H1 (cell line): ENCODE results near the gene GNG13. TPM values are rescaled to one million over a fixed set of nuclear protein-coding genes. Genes with fewer than 3 reads are reported as not detected.

Source experiments
- CTCF ChIA-PET: fragments of 300-600 bp; sonication (Branson Sonifier 250); formaldehyde crosslinking; loops from one replicate; lab custom pipeline; 2021; ENCODE audit not compliant: partially characterized antibody; lab: Charles Lee
- POLR2A ChIA-PET: fragments of 300-600 bp; sonication (Branson Sonifier 250); formaldehyde crosslinking; loops from one replicate; lab custom pipeline; 2021; ENCODE audit warnings: inconsistent platforms; ENCODE audit not compliant: partially characterized antibody; lab: Charles Lee
- DNase-seq, 2 experiments: peaks; one replicate each; pipeline versions ENCODE4 v3.0.0 to v3.0.0-alpha.2; 2010 to 2022; ENCODE audit warnings: low spot score in 2 of 2, low read depth in 1 of 2, mixed read lengths in 1 of 2
- FAIRE-seq: peaks from 2 replicates; lab custom pipeline; 2011; peaks lifted over from hg19 to GRCh38; lab: Jason Lieb, UNC
- H2AFZ ChIP-seq: 2 replicates; pipeline ENCODE4 v1.8.1; 2012; ENCODE audit warnings: low read length, inconsistent platforms
- H2AK5ac ChIP-seq: 2 replicates; pipeline ENCODE4 v1.6.1; 2013; ENCODE audit warnings: low read depth, low read length
- H2BK120ac ChIP-seq: replicated peaks from 2 replicates; pipeline ENCODE3; 2013; ENCODE audit warnings: low read depth, low read length, inconsistent platforms
- H2BK12ac ChIP-seq: 2 replicates; pipeline ENCODE4 v1.6.1; 2013; ENCODE audit warnings: low read depth, low read length
- H2BK15ac ChIP-seq: 2 replicates; pipeline ENCODE4 v1.6.1; 2013; ENCODE audit warnings: low read length
- H2BK20ac ChIP-seq: 2 replicates; pipeline ENCODE4 v1.6.1; 2013; ENCODE audit warnings: low read length
- H2BK5ac ChIP-seq: 2 replicates; pipeline ENCODE4 v1.6.1; 2013; ENCODE audit warnings: low read depth, low read length
- H3K14ac ChIP-seq: 2 replicates; pipeline ENCODE4 v1.6.1; 2013; ENCODE audit warnings: inconsistent platforms; ENCODE audit not compliant: insufficient read length
- H3K18ac ChIP-seq: 2 replicates; pipeline ENCODE4 v1.6.1; 2013; ENCODE audit warnings: low read length; ENCODE audit errors: extremely low read depth
- H3K23ac ChIP-seq: 2 replicates; pipeline ENCODE4 v1.6.1; 2013; ENCODE audit warnings: inconsistent platforms; ENCODE audit not compliant: insufficient read length
- H3K23me2 ChIP-seq: 2 replicates; pipeline ENCODE4 v1.6.1; 2013; ENCODE audit warnings: low read depth, low read length
- H3K27ac ChIP-seq: 2 replicates; pipeline ENCODE4 v1.6.1; 2011; ENCODE audit warnings: low read depth, low read length, inconsistent platforms
- H3K27me3 ChIP-seq, 4 experiments: replicated peaks in 1 of 4; 1 replicate in 1 of 4; 2 replicates in 3 of 4; pipeline versions ENCODE4 v1.6.1 to v1.8.1; 2011 to 2013; ENCODE audit warnings: low read length in 3 of 4, mild to moderate bottlenecking in 3 of 4, inconsistent platforms in 2 of 4, mixed read lengths in 2 of 4, moderate library complexity in 1 of 4; ENCODE audit not compliant: control insufficient read depth in 3 of 4, insufficient read depth in 3 of 4; ENCODE audit errors: extremely low read depth in 1 of 4
- H3K36me3 ChIP-seq, 4 experiments: 2 replicates each; pipeline versions ENCODE4 v1.6.1 to v1.8.1; 2011 to 2013; ENCODE audit warnings: mild to moderate bottlenecking in 4 of 4, low read length in 3 of 4, moderate library complexity in 2 of 4, control low read depth in 1 of 4, inconsistent platforms in 1 of 4; ENCODE audit not compliant: insufficient read depth in 4 of 4, control insufficient read depth in 2 of 4
- H3K4ac ChIP-seq: replicated peaks from 2 replicates; pipeline ENCODE3; 2013; ENCODE audit warnings: low read length, low read depth, mixed read lengths, inconsistent platforms; ENCODE audit not compliant: insufficient read length
- H3K4me1 ChIP-seq, 4 experiments: replicated peaks in 1 of 4; 1 replicate in 1 of 4; 2 replicates in 3 of 4; pipeline versions ENCODE4 v1.6.1 to v1.8.1; 2011 to 2013; ENCODE audit warnings: low read length in 3 of 4, inconsistent platforms in 2 of 4, mixed read lengths in 1 of 4; ENCODE audit not compliant: insufficient read depth in 4 of 4, control insufficient read depth in 3 of 4
- H3K4me2 ChIP-seq, 2 experiments: 2 replicates each; pipeline versions ENCODE4 v1.6.1 to v1.8.1; 2011 to 2013; ENCODE audit warnings: low read depth in 2 of 2, low read length in 2 of 2, control low read depth in 1 of 2, inconsistent platforms in 1 of 2, mild to moderate bottlenecking in 1 of 2; ENCODE audit not compliant: insufficient read depth in 1 of 2
- H3K4me3 ChIP-seq, 4 experiments: fragments of 200-600, 300-600 bp in 1 of 4; sonication (generic), shearing (Covaris generic), sonication (Bioruptor Twin) in 1 of 4; 2 replicates each; pipeline versions ENCODE4 v1.5.1 to v1.8.1; 2011 to 2016; ENCODE audit warnings: low read length in 4 of 4, low read depth in 3 of 4, control low read depth in 2 of 4, inconsistent platforms in 2 of 4, mild to moderate bottlenecking in 2 of 4, mixed read lengths in 1 of 4, moderate library complexity in 1 of 4; ENCODE audit not compliant: insufficient read depth in 2 of 4; ENCODE audit errors: extremely low read depth in 1 of 4
- H3K56ac ChIP-seq: replicated peaks from 2 replicates; pipeline ENCODE3; 2013; ENCODE audit warnings: low read depth, mild to moderate bottlenecking, mixed read lengths, low read length, inconsistent platforms; ENCODE audit not compliant: insufficient read length
- H3K79me1 ChIP-seq: 2 replicates; pipeline ENCODE4 v1.6.1; 2013; ENCODE audit warnings: low read depth, low read length, control low read depth
- H3K79me2 ChIP-seq, 2 experiments: 2 replicates each; pipeline versions ENCODE4 v1.6.1 to v1.8.1; 2012 to 2013; ENCODE audit warnings: low read length in 2 of 2, mild to moderate bottlenecking in 2 of 2, inconsistent platforms in 1 of 2; ENCODE audit not compliant: insufficient read depth in 2 of 2, control insufficient read depth in 1 of 2
- H3K9ac ChIP-seq, 4 experiments: replicated peaks in 1 of 4; 1 replicate in 1 of 4; 2 replicates in 3 of 4; pipeline versions ENCODE4 v1.6.1 to v1.8.1; 2011 to 2013; ENCODE audit warnings: low read depth in 3 of 4, low read length in 3 of 4, control low read depth in 2 of 4, mild to moderate bottlenecking in 2 of 4, moderate library complexity in 2 of 4, inconsistent platforms in 1 of 4; ENCODE audit errors: extremely low read depth in 1 of 4
- H3K9me3 ChIP-seq, 2 experiments: 2 replicates each; pipeline versions ENCODE4 v1.6.1 to v1.8.1; 2012 to 2013; ENCODE audit warnings: mild to moderate bottlenecking in 2 of 2, moderate library complexity in 2 of 2, control low read depth in 1 of 2, inconsistent platforms in 1 of 2, low read depth in 1 of 2, low read length in 1 of 2, mixed read lengths in 1 of 2; ENCODE audit not compliant: insufficient read depth in 2 of 2
- H4K20me1 ChIP-seq, 2 experiments: replicated peaks in 1 of 2; 2 replicates each; pipeline versions ENCODE3 to v1.8.1; 2011 to 2013; ENCODE audit warnings: inconsistent platforms in 2 of 2, low read length in 2 of 2, mild to moderate bottlenecking in 1 of 2; ENCODE audit not compliant: insufficient read depth in 2 of 2, control insufficient read depth in 1 of 2
- H4K5ac ChIP-seq: 2 replicates; pipeline ENCODE4 v1.6.1; 2013; ENCODE audit warnings: low read length, low read depth, mixed read lengths, inconsistent platforms; ENCODE audit not compliant: insufficient read length
- H4K8ac ChIP-seq: 2 replicates; pipeline ENCODE4 v1.8.0; 2013; ENCODE audit warnings: mild to moderate bottlenecking, moderate library complexity, low read length, inconsistent platforms; ENCODE audit not compliant: insufficient read depth; ENCODE audit errors: extremely low read depth
- H4K91ac ChIP-seq: replicated peaks from 2 replicates; pipeline ENCODE3; 2013; ENCODE audit warnings: low read length, mixed read lengths, inconsistent platforms; ENCODE audit not compliant: insufficient read length
- BCL11A ChIP-seq, 2 experiments: IDR thresholded peaks; one replicate each; pipeline ENCODE4 v1.6.1; 2011; ENCODE audit warnings: low read depth in 2 of 2, low read length in 2 of 2, mild to moderate bottlenecking in 2 of 2
- BRCA1 ChIP-seq: IDR thresholded peaks from 2 replicates; pipeline ENCODE4 v1.6.1; 2012; ENCODE audit warnings: low read depth, low read length, improper control_type of control experiment
- CEBPB ChIP-seq: IDR thresholded peaks from 2 replicates; pipeline ENCODE4 v1.6.1; 2012; ENCODE audit warnings: low read depth, low read length
- CHD1 ChIP-seq: IDR thresholded peaks from 2 replicates; pipeline ENCODE4 v1.6.1; 2012; ENCODE audit warnings: low read depth, low read length, improper control_type of control experiment
- EGR1 ChIP-seq: IDR thresholded peaks from 2 replicates; pipeline ENCODE4 v1.6.1; 2011; ENCODE audit warnings: low read depth, low read length, borderline replicate concordance
- EP300 ChIP-seq, 2 experiments: IDR thresholded peaks; 1 replicate in 1 of 2; 2 replicates in 1 of 2; pipeline ENCODE4 v1.6.1; 2011 to 2012; ENCODE audit warnings: low read depth in 2 of 2, low read length in 2 of 2, mild to moderate bottlenecking in 2 of 2, borderline replicate concordance in 1 of 2, inconsistent platforms in 1 of 2, moderate library complexity in 1 of 2
- GABPA ChIP-seq: IDR thresholded peaks from 2 replicates; pipeline ENCODE4 v1.6.1; 2011; ENCODE audit warnings: mild to moderate bottlenecking, low read length, moderate library complexity, borderline replicate concordance; ENCODE audit not compliant: insufficient read depth
- JUND ChIP-seq: IDR thresholded peaks from 2 replicates; pipeline ENCODE4 v1.6.1; 2011; ENCODE audit warnings: mild to moderate bottlenecking, improper control_type of control experiment, low read length
- PHF8 ChIP-seq: fragments of 200-600 bp; sonication (generic); conservative IDR thresholded peaks from 2 replicates; pipeline ENCODE4 v1.7.1; 2012; ENCODE audit warnings: low read depth, mild to moderate bottlenecking, inconsistent platforms, low read length, moderate library complexity
- RFX5 ChIP-seq: IDR thresholded peaks from 2 replicates; pipeline ENCODE4 v1.6.1; 2011; ENCODE audit warnings: low read depth, low read length, improper control_type of control experiment, borderline replicate concordance
- SP4 ChIP-seq: IDR thresholded peaks from 2 replicates; pipeline ENCODE4 v1.6.1; 2012; ENCODE audit warnings: low read length, inconsistent platforms
- YY1 ChIP-seq: IDR thresholded peaks from 2 replicates; pipeline ENCODE4 v1.6.1; 2011; ENCODE audit warnings: low read depth, mild to moderate bottlenecking, low read length
- whole genome bisulfite sequencing, 2 experiments: shearing (Covaris generic) in 1 of 2; methylation state at CpG; one replicate each; pipeline versions ENCODE4 v1.1.6 to v1.1.7; 2013 to 2015; ENCODE audit warnings: low lambda C conversion rate in 2 of 2, mixed read lengths in 2 of 2, inconsistent platforms in 1 of 2, low coverage in 1 of 2, missing lambda C conversion rate in 1 of 2; ENCODE audit not compliant: insufficient replicate concordance in 2 of 2, insufficient coverage in 1 of 2, insufficient read length in 1 of 2; ENCODE audit errors: extremely low coverage in 1 of 2, missing lambda C conversion rate in 1 of 2; 5-methylcytosine and 5-hydroxymethylcytosine counted together
- polyA plus RNA-seq, 7 experiments: library from polyadenylated mRNA; depleted of rRNA in 3 of 7; stranded (reverse) in 5 of 7; unstranded in 2 of 7; fragments of >200 nt in 5 of 7; fragments of 200-250 nt in 2 of 7; gene quantifications; 1 replicate in 5 of 7; 2 replicates in 1 of 7; 4 replicates in 1 of 7; pipeline versions ENCODE4 v1.2.1 to v1.2.3, GENCODE V29; 2011 to 2013; ENCODE audit warnings: missing spikeins in 2 of 7, mixed read lengths in 2 of 7
- total RNA-seq: library from RNA; stranded (reverse); fragmentation: NEBNext Ultra II Directional; extraction: Animal tissue kit (Norgen Biotek cat#: 25700); gene quantifications from 2 replicates; pipeline ENCODE4 v1.2.1, GENCODE V29; 2021

Gene GNG13
- total and polyA plus RNA-seq, 2 of the 8 experiments (the other 6 are each of a cell fraction or from before 2014, with no cell fraction given) = not detected

DNA sequence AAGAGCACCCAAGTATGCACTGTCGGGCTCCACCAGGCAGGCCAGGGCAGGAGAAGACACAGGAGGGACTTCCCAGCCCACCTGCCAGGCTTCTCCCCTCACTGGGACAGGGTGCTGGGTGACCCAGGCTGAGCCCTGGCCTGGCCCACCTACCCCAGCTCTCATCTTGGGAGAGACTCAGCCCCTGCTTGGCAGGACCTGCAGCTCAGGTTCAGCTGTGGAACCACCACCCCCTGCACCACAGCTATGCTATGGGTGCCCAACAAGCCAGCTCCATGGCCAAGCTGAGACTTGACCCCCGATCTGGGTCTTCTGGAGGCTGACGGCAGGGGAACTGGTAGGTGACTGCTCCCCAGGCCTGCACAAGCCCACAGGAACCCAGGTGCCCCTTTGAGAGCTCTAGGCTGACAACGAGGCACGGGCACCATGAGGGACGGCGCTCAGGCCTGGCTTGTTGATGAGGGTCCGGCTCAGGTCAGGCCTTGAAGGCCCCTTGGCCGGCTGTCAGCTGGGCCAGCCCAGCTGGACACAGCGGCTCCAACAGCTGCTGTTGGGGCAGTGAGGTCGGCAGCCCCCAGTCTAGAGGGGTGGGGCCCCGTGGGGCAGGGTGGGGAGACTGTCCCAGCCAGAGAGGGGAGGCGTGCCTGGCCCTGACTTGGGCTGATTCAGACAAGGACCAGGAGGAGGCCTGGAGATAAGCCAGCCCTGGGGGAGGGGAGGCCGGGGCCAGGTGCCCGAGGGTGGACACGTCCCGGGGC, 17.0 kb downstream of the GNG13 start:
- no peak overlapping the region; the same call in 1 of the 2 replicates for H2BK5ac ChIP-seq
- FAIRE-seq = no peak
- TF ChIP-seq PHF8 = no peak
- no peak for TF ChIP-seq BRCA1
- TF ChIP-seq EGR1 = no peak
- no peak for TF ChIP-seq CEBPB
- TF ChIP-seq EP300 (IDR thresholded peaks at IDR 0.05; ENCODE audit: borderline replicate concordance in 1 of 2, low read depth in 2 of 2, low read length in 2 of 2) = no peak
- TF ChIP-seq SP4 = no peak
- no peak for TF ChIP-seq CHD1
- TF ChIP-seq JUND = no peak
- TF ChIP-seq BCL11A (IDR thresholded peaks at IDR 0.05; ENCODE audit: low read depth in 2 of 2, low read length in 2 of 2) = no peak
- no peak for TF ChIP-seq GABPA
- no peak for TF ChIP-seq YY1
- no peak for TF ChIP-seq RFX5

More for the DNA sequence above, 17.0 kb downstream of the GNG13 start:
- H4K8ac ChIP-seq = no peak overlapping the region; the same call in 1 of the 2 replicates
- no peak overlapping the region for H3K4me2 ChIP-seq
- H4K20me1 ChIP-seq = peaks cover 4 to 19% of the 10 kb centered on the region in 2 experiments
- peak in 1 of 2 experiments; percentile 46 for DNase-seq
- no peak overlapping the region for H2BK12ac ChIP-seq
- H3K9me3 ChIP-seq = no peaks in the 10 kb centered on the region
- no peak overlapping the region for H3K4me3 ChIP-seq
- H2BK120ac ChIP-seq = no peak overlapping the region
- H2AFZ ChIP-seq = no peak overlapping the region
- H3K56ac ChIP-seq = no peak overlapping the region
- peaks cover 6% of the 10 kb centered on the region; the same call in 1 of the 2 replicates for H3K23me2 ChIP-seq
- H3K27me3 ChIP-seq = peaks cover 0 to 3% (median under 1%) of the 10 kb centered on the region in 4 experiments; a peak in 2 of 7 replicates
- no peak overlapping the region for H3K27ac ChIP-seq
- no peak overlapping the region for H3K9ac ChIP-seq
- no peak overlapping the region for H3K23ac ChIP-seq
- peak overlapping the region; percentile 24; the same call in 1 of the 2 replicates for H2AK5ac ChIP-seq
- peaks cover 0 to 10% of the 10 kb centered on the region in 2 experiments; a peak in 1 of 4 replicates for H3K79me2 ChIP-seq
- H3K79me1 ChIP-seq = no peaks in the 10 kb centered on the region
- peaks cover 0 to 6% (median 3%) of the 10 kb centered on the region in 4 experiments; a peak in 2 of 8 replicates for H3K36me3 ChIP-seq
- peaks cover 0 to 12% (median 2%) of the 10 kb centered on the region in 4 experiments; a peak in 3 of 7 replicates for H3K4me1 ChIP-seq
- H2BK20ac ChIP-seq = no peak overlapping the region
- H3K18ac ChIP-seq = no peak overlapping the region
- H2BK15ac ChIP-seq = no peak overlapping the region
- ChIA-PET CTCF (interaction anchor here (1.7 to 13.7 kb wide), 5 partner anchors 9 to 274 kb away, joined by 8 to 424 read pairs (median 88); partner anchors contain the start of genes ANTKMT, CCDC78, CIAO3 and HAGHL), POLR2A (interaction anchor here (0.6 to 3.7 kb wide), 17 partner anchors 13 to 597 kb away, joined by 3 to 20 read pairs (median 4); partner anchors contain the start of genes ANTKMT, CIAO3, GNG13 and METRN)
- WGBS, 2 experiments = 89% methylated on average over 8 of the region's 17 CpGs; no CpG with 5 or more reads in 1 of the 2 experiments
- no peak overlapping the region for H4K5ac ChIP-seq
- H3K14ac ChIP-seq = no peak overlapping the region
- no peak overlapping the region for H3K4ac ChIP-seq
- H4K91ac ChIP-seq = no peak overlapping the region
